DND-41 (cell line): Measurements from ENCODE around the gene MMS22L.

Experiments used
- CTCF ChIP-seq: IDR thresholded peaks from 2 replicates; pipeline ENCODE4 v1.5.1; 2012; ENCODE audit warnings: borderline replicate concordance, low read length, moderate library complexity, mild to moderate bottlenecking; ENCODE audit not compliant: poor library complexity, severe bottlenecking; ENCODE audit errors: extremely low read depth
- EZH2 ChIP-seq: IDR thresholded peaks from 3 replicates; pipeline ENCODE4 v1.6.1; 2012; ENCODE audit warnings: borderline replicate concordance, low read depth, mild to moderate bottlenecking, moderate library complexity, low read length, inconsistent platforms; ENCODE audit not compliant: severe bottlenecking

GRCh38 chr6:97207383-97207782, 75.6 kb downstream of the MMS22L start:
- TF ChIP-seq EZH2 (no peak), CTCF (no peak)
